CD14-positive monocyte (primary cell): ENCODE measurements around the gene TMEM92. TPM values are rescaled to one million over a fixed set of nuclear protein-coding genes. Genes with fewer than 3 reads are reported as not detected.

Source experiments
- DNase-seq, 3 donors: peaks; one replicate each; pipeline ENCODE4 v3.0.0-alpha.2; 2011 to 2022
- H2AFZ ChIP-seq: 2 replicates; pipeline ENCODE4 v1.6.0; 2012; ENCODE audit warnings: mild to moderate bottlenecking, low read depth, low read length, inconsistent platforms; ENCODE audit not compliant: insufficient read depth, poor library complexity, severe bottlenecking
- H3K27ac ChIP-seq, 2 donors: 1 replicate in 1 of 2; 2 replicates in 1 of 2; pipeline ENCODE4 v1.5.1; 2012 to 2013; ENCODE audit warnings: low read length in 2 of 2, control low read depth in 1 of 2, inconsistent platforms in 1 of 2, low read depth in 1 of 2, mild to moderate bottlenecking in 1 of 2
- H3K27me3 ChIP-seq, 2 donors: one replicate each; pipeline versions ENCODE4 v1.6.0 to v1.6.1; 2011 to 2013; ENCODE audit warnings: low read length in 2 of 2; ENCODE audit not compliant: control insufficient read depth in 2 of 2, insufficient read depth in 2 of 2
- H3K36me3 ChIP-seq, 2 donors: replicated peaks in 1 of 2; 1 replicate in 1 of 2; 2 replicates in 1 of 2; pipeline versions ENCODE4 v1.5.1 to v1.6.1; 2012 to 2013; ENCODE audit warnings: low read length in 2 of 2, control low read depth in 1 of 2, inconsistent platforms in 1 of 2, mild to moderate bottlenecking in 1 of 2; ENCODE audit not compliant: insufficient read depth in 2 of 2, control insufficient read depth in 1 of 2
- H3K4me1 ChIP-seq, 2 donors: 1 replicate in 1 of 2; 2 replicates in 1 of 2; pipeline versions ENCODE4 v1.5.1 to v1.6.1; 2012 to 2013; ENCODE audit warnings: low read length in 2 of 2, control low read depth in 1 of 2, inconsistent platforms in 1 of 2, mild to moderate bottlenecking in 1 of 2, moderate library complexity in 1 of 2; ENCODE audit not compliant: insufficient read depth in 2 of 2, control insufficient read depth in 1 of 2
- H3K4me2 ChIP-seq: replicated peaks from 2 replicates; pipeline ENCODE3; 2012; ENCODE audit warnings: low read length, moderate library complexity, mild to moderate bottlenecking; ENCODE audit not compliant: poor library complexity, severe bottlenecking; ENCODE audit errors: extremely low read depth
- H3K4me3 ChIP-seq, 3 experiments: fragments of 200-600 bp in 1 of 3; sonication (generic) in 1 of 3; replicated peaks in 1 of 3; 1 replicate in 2 of 3; 2 replicates in 1 of 3; pipeline ENCODE4 v1.5.1; 2011 to 2013; ENCODE audit warnings: low read length in 3 of 3, mild to moderate bottlenecking in 3 of 3, control low read depth in 2 of 3, low read depth in 2 of 3, inconsistent platforms in 1 of 3, moderate library complexity in 1 of 3
- H3K79me2 ChIP-seq: 2 replicates; pipeline ENCODE4 v1.6.0; 2012; ENCODE audit warnings: mild to moderate bottlenecking, control low read depth, inconsistent platforms, low read length, moderate library complexity; ENCODE audit not compliant: insufficient read depth
- H3K9ac ChIP-seq: 2 replicates; pipeline ENCODE4 v1.6.0; 2017; ENCODE audit warnings: low read length, mild to moderate bottlenecking; ENCODE audit not compliant: insufficient read depth, poor library complexity, severe bottlenecking
- H3K9me3 ChIP-seq, 2 donors: replicated peaks in 1 of 2; 1 replicate in 1 of 2; 2 replicates in 1 of 2; pipeline versions ENCODE4 v1.5.1 to v1.6.1; 2012 to 2013; ENCODE audit warnings: low read length in 2 of 2, control low read depth in 1 of 2; ENCODE audit not compliant: control insufficient read depth in 1 of 2, insufficient read depth in 1 of 2
- H4K20me1 ChIP-seq: 2 replicates; pipeline ENCODE4 v1.6.0; 2012; ENCODE audit warnings: mild to moderate bottlenecking, low read length, control low read depth, moderate library complexity; ENCODE audit not compliant: insufficient read depth
- H3K27ac Mint-ChIP-seq, 7 donors: one replicate each; pipeline ENCODE4 v1.8.0; 2020; ENCODE audit warnings: mild to moderate bottlenecking in 7 of 7, mixed read lengths in 7 of 7, moderate library complexity in 6 of 7, inconsistent platforms in 2 of 7
- H3K27me3 Mint-ChIP-seq, 3 donors: one replicate each; pipeline ENCODE4 v1.8.0; 2021 to 2022; ENCODE audit warnings: low read depth in 3 of 3, mild to moderate bottlenecking in 3 of 3, mixed read lengths in 3 of 3, moderate library complexity in 3 of 3, inconsistent platforms in 1 of 3
- H3K36me3 Mint-ChIP-seq, 2 donors: one replicate each; pipeline ENCODE4 v1.8.0; 2020; ENCODE audit warnings: mixed read lengths in 2 of 2, inconsistent platforms in 1 of 2, mild to moderate bottlenecking in 1 of 2
- H3K4me1 Mint-ChIP-seq: one replicate; pipeline ENCODE4 v1.8.0; 2020; ENCODE audit warnings: mild to moderate bottlenecking, mixed read lengths
- H3K4me3 Mint-ChIP-seq, 2 donors: one replicate each; pipeline ENCODE4 v1.8.0; 2020; ENCODE audit warnings: mild to moderate bottlenecking in 2 of 2, mixed read lengths in 2 of 2, moderate library complexity in 1 of 2
- H3K9me3 Mint-ChIP-seq, 7 donors: one replicate each; pipeline ENCODE4 v1.8.0; 2020 to 2022; ENCODE audit warnings: mixed read lengths in 7 of 7, mild to moderate bottlenecking in 6 of 7, moderate library complexity in 6 of 7, inconsistent platforms in 2 of 7
- WGBS: methylation state at CpG from one replicate; pipeline ENCODE4 v1.1.5; 2013; ENCODE audit warnings: missing lambda C conversion rate; ENCODE audit not compliant: insufficient coverage; 5-methylcytosine and 5-hydroxymethylcytosine counted together
- intact Hi-C, 2 donors: fragments of 100-400 bp; cut with micrococcal nuclease; formaldehyde crosslinking; loops; one replicate each; pipeline versions ENCODE4 v1.15.0 to v1.15.1; 2023
- polyA plus RNA-seq, 3 donors: library from polyadenylated mRNA; depleted of rRNA in 1 of 3; unstranded in 2 of 3; stranded (reverse) in 1 of 3; fragments of 300-500 nt in 2 of 3; fragments of >200 nt in 1 of 3; fragmentation: Illumina TruSeq in 2 of 3; gene quantifications; 1 replicate in 2 of 3; 2 replicates in 1 of 3; pipeline ENCODE4 v1.2.3, GENCODE V29; 2012 to 2021
- TF ChIP-seq, protein P1 (sequence below): fragments of 200-600 bp; IDR thresholded peaks from one replicate; pipeline ENCODE4 v1.8.0; 2022; ENCODE audit warnings: antibody characterized with exemption, mild to moderate bottlenecking

TMEM92 gene
- polyA plus RNA-seq, 3 donors, result not detected

DNA sequence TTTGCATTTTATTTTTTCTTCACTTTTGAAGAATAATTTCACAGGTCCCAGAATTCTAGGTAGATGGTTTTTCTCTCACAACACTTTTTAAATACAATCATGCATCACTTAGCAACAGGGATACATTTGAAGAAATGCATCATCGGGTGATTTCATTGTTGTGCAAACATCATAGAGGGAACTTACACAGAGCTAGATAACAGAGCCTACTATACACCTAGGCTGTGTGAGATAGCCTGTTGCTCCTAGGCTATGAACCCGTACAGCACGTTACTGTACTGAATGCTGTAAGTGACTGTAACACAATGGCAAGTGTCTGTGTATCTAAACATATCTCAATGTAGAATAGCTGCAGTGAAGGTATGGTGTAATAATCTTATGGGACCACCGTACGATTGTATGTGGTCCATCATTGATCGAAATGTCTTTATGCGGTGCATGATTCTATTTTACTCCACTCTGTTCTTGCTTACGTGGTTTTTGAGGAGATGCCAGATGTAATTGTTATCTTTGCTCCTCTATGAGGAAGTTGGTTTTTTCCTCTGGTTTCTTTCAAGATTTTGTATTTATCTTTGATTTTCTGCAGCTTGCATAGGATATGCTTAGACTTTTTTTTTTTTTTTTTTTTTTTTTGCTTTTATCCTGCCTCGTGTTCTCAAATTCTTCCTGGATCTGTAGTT lies 35.5 kb upstream of the TMEM92 start:
- Mint-ChIP-seq H3K27ac (no peak overlapping the region), H3K27me3 (peaks cover 13 to 32% (median 28%) of the 10 kb centered on the region in 3 donors), H3K4me1 (no peaks in the 10 kb centered on the region), H3K9me3 (peaks cover 0 to 18% (median 10%) of the 10 kb centered on the region in 7 donors), H3K36me3 (no peaks in the 10 kb centered on the region), H3K4me3 (no peak overlapping the region)
- H3K4me1 ChIP-seq, result no peaks in the 10 kb centered on the region
- no peak overlapping the region for H3K4me3 ChIP-seq
- H3K79me2 ChIP-seq, result no peaks in the 10 kb centered on the region
- WGBS, result no CpG with 5 or more reads among the region's 9 CpGs
- DNase-seq, result no peak
- H2AFZ ChIP-seq, result no peak overlapping the region
- TF ChIP-seq, protein P1, sequence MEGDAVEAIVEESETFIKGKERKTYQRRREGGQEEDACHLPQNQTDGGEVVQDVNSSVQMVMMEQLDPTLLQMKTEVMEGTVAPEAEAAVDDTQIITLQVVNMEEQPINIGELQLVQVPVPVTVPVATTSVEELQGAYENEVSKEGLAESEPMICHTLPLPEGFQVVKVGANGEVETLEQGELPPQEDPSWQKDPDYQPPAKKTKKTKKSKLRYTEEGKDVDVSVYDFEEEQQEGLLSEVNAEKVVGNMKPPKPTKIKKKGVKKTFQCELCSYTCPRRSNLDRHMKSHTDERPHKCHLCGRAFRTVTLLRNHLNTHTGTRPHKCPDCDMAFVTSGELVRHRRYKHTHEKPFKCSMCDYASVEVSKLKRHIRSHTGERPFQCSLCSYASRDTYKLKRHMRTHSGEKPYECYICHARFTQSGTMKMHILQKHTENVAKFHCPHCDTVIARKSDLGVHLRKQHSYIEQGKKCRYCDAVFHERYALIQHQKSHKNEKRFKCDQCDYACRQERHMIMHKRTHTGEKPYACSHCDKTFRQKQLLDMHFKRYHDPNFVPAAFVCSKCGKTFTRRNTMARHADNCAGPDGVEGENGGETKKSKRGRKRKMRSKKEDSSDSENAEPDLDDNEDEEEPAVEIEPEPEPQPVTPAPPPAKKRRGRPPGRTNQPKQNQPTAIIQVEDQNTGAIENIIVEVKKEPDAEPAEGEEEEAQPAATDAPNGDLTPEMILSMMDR, result no peak
- peaks cover 3% of the 10 kb centered on the region in 2 donors for H3K27me3 ChIP-seq
- H3K9ac ChIP-seq, result no peak overlapping the region
- H3K36me3 ChIP-seq, result no peaks in the 10 kb centered on the region
- H3K9me3 ChIP-seq, result peaks cover 6 to 11% of the 10 kb centered on the region in 2 donors
- no peaks in the 10 kb centered on the region for H4K20me1 ChIP-seq
- H3K27ac ChIP-seq, result no peak overlapping the region
- intact Hi-C loops, result no loop called here
- no peak overlapping the region for H3K4me2 ChIP-seq

DNA sequence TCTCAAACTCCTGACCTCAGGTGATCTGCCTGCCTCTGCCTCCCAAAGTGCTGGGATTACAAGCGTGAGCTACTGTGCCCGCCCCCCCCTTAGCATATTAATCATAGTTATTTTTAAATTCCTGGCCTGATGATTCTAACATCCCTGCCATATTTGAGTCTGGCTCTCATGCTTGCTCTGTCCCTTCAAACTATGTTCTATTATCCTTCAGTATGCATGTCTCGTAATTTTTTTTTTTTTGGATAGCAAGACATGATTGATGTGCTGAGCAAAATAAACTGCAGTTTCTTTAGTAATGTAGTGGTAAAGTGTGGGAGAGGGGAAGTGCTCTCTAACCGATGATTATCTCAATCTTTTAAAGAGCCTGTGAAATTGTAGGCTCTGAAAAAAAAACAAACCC lies 34.3 kb upstream of the TMEM92 start:
- Histone ChIP-seq H2AFZ (no peak overlapping the region), H3K9me3 (peaks cover 0 to 1% of the 10 kb centered on the region in 2 donors), H3K4me3 (no peak overlapping the region), H3K27ac (no peak overlapping the region), H3K27me3 (peaks cover 2 to 3% of the 10 kb centered on the region in 2 donors), H3K36me3 (no peaks in the 10 kb centered on the region), H4K20me1 (no peaks in the 10 kb centered on the region), H3K4me2 (no peak overlapping the region), H3K79me2 (no peaks in the 10 kb centered on the region), H3K4me1 (no peaks in the 10 kb centered on the region), H3K9ac (no peak overlapping the region)
- no CpG with 5 or more reads among the region's 4 CpGs for WGBS
- DNase-seq, result no peak
- Mint-ChIP-seq H3K27me3 (peaks cover 13 to 27% (median 24%) of the 10 kb centered on the region in 3 donors), H3K27ac (no peak overlapping the region), H3K36me3 (no peaks in the 10 kb centered on the region), H3K4me1 (no peaks in the 10 kb centered on the region), H3K4me3 (no peak overlapping the region), H3K9me3 (peaks cover 0 to 10% (median 3%) of the 10 kb centered on the region in 7 donors)
- TF ChIP-seq, protein P1, result no peak
- intact Hi-C loops, result no loop called here
